SU-DHL-6 (cell line): ENCODE measurements around the gene ZNF710.
"Not testable (repeated sequence)": the region's sequence is repeated elsewhere in the genome, so short reads cannot be mapped to it uniquely, and the experiment has no call there.

Source experiments
- H2AFZ ChIP-seq: fragments of 200-600 bp; sonication (generic); 2 replicates; pipeline ENCODE4 v1.6.1; 2014; ENCODE audit warnings: low read depth, mild to moderate bottlenecking, moderate library complexity, mixed read lengths, antibody characterized with exemption, low read length; ENCODE audit not compliant: severe bottlenecking
- H3F3A ChIP-seq: fragments of 200-600 bp; shearing (Covaris generic); 2 replicates; pipeline ENCODE4 v1.6.0; 2016; ENCODE audit warnings: antibody characterized with exemption, mild to moderate bottlenecking; ENCODE audit not compliant: insufficient read depth
- H3K27ac ChIP-seq: fragments of 200-600 bp; sonication (generic); 2 replicates; pipeline ENCODE4 v1.5.1; 2016; ENCODE audit warnings: low read depth, mild to moderate bottlenecking, low read length, moderate library complexity, mixed read lengths
- H3K27me3 ChIP-seq: fragments of 200-600 bp; sonication (generic), shearing (Covaris generic); 2 replicates; pipeline ENCODE4 v1.6.0; 2014; ENCODE audit warnings: mild to moderate bottlenecking, low read length
- H3K36me3 ChIP-seq: fragments of 200-600 bp; sonication (generic); 2 replicates; pipeline ENCODE4 v1.6.1; 2014; ENCODE audit warnings: mild to moderate bottlenecking, low read length, mixed read lengths
- H3K4me2 ChIP-seq: fragments of 300-600, 200-600 bp; shearing (Covaris generic), sonication (generic); 2 replicates; pipeline ENCODE4 v1.6.0; 2014; ENCODE audit warnings: low read length, low read depth, mild to moderate bottlenecking; ENCODE audit not compliant: poor library complexity, severe bottlenecking
- H3K4me3 ChIP-seq: fragments of 200-600 bp; sonication (generic); 2 replicates; pipeline ENCODE4 v1.5.1; 2014; ENCODE audit warnings: antibody characterized with exemption, low read length, mild to moderate bottlenecking, mixed read lengths; ENCODE audit not compliant: insufficient read depth, poor library complexity, severe bottlenecking
- H3K79me2 ChIP-seq: fragments of 200-600 bp; sonication (generic); 2 replicates; pipeline ENCODE4 v1.6.1; 2014; ENCODE audit warnings: mild to moderate bottlenecking, low read length, moderate library complexity; ENCODE audit not compliant: insufficient read depth
- H3K9ac ChIP-seq: fragments of 200-600 bp; sonication (generic); 2 replicates; pipeline ENCODE4 v1.7.0; 2014; ENCODE audit warnings: mild to moderate bottlenecking, low read length
- H3K9me2 ChIP-seq: fragments of 200-600 bp; sonication (generic); replicated peaks from 2 replicates; pipeline ENCODE4 v1.6.1; 2014; ENCODE audit warnings: low read length; ENCODE audit not compliant: insufficient read depth
- H3K9me3 ChIP-seq: fragments of 200-600 bp; sonication (generic); 2 replicates; pipeline ENCODE4 v1.6.1; 2014; ENCODE audit warnings: low read length, mixed read lengths; ENCODE audit not compliant: insufficient read depth
- H4K20me1 ChIP-seq: fragments of 200-600 bp; sonication (generic); 2 replicates; pipeline ENCODE4 v1.6.1; 2014; ENCODE audit warnings: low read depth, mild to moderate bottlenecking, antibody characterized with exemption, low read length, moderate library complexity, mixed read lengths
- CTCF ChIP-seq: fragments of 200-600 bp; sonication (generic); IDR thresholded peaks from one replicate; pipeline ENCODE4 v1.5.1; 2017; ENCODE audit warnings: antibody characterized with exemption, mild to moderate bottlenecking, low read length, moderate library complexity; ENCODE audit not compliant: insufficient read depth, poor library complexity, severe bottlenecking
- EZH2phosphoT487 ChIP-seq: fragments of 200-600 bp; sonication (generic), shearing (Covaris generic); conservative IDR thresholded peaks from 2 replicates; pipeline ENCODE4 v1.6.1; 2018; ENCODE audit warnings: mild to moderate bottlenecking, antibody characterized with exemption, low read length, moderate library complexity, mixed read lengths

Gene ZNF710

GRCh38 chr15:89975482-89976245 lies 25.5 kb upstream of the ZNF710 start:
- H2AFZ ChIP-seq: no peak overlapping the region
- no peak overlapping the region for H3K27ac ChIP-seq

GRCh38 chr15:89976246-89976600 lies 24.9 kb upstream of the ZNF710 start:
- no peaks in the 10 kb centered on the region for H3K79me2 ChIP-seq
- H3K9me2 ChIP-seq: no peaks in the 10 kb centered on the region
- H4K20me1 ChIP-seq: no peaks in the 10 kb centered on the region
- H3K36me3 ChIP-seq: no peaks in the 10 kb centered on the region
- no peak overlapping the region for H3K9ac ChIP-seq
- H3K27ac ChIP-seq: no peak overlapping the region
- no peak overlapping the region for H3K4me3 ChIP-seq
- H2AFZ ChIP-seq: no peak overlapping the region
- no peaks in the 10 kb centered on the region for H3F3A ChIP-seq
- H3K4me2 ChIP-seq: no peak overlapping the region
- TF ChIP-seq CTCF: no peak
- no peak for TF ChIP-seq EZH2phosphoT487
- no peaks in the 10 kb centered on the region for H3K9me3 ChIP-seq
- H3K27me3 ChIP-seq: no peaks in the 10 kb centered on the region

More at GRCh38 chr15:89975482-89976245, 25.5 kb upstream of the ZNF710 start:
- no peak overlapping the region for H3K4me2 ChIP-seq
- H3K9ac ChIP-seq: no peak overlapping the region
- no peaks in the 10 kb centered on the region for H3K27me3 ChIP-seq
- no peaks in the 10 kb centered on the region for H3K79me2 ChIP-seq
- H4K20me1 ChIP-seq: no peaks in the 10 kb centered on the region
- H3K9me3 ChIP-seq: no peaks in the 10 kb centered on the region
- no peaks in the 10 kb centered on the region for H3K36me3 ChIP-seq
- H3K4me3 ChIP-seq: no peak overlapping the region
- no peaks in the 10 kb centered on the region for H3K9me2 ChIP-seq
- H3F3A ChIP-seq: no peaks in the 10 kb centered on the region
- TF ChIP-seq CTCF (no peak), EZH2phosphoT487 (no peak)

- H3K9ac ChIP-seq, H3F3A ChIP-seq, H3K9me3 ChIP-seq, H4K20me1 ChIP-seq, H3K36me3 ChIP-seq, H3K9me2 ChIP-seq, H3K4me3 ChIP-seq, H3K27me3 ChIP-seq, H3K79me2 ChIP-seq, H3K27ac ChIP-seq, H3K4me2 ChIP-seq, H2AFZ ChIP-seq: not testable (repeated sequence)
These were observed 23.3 kb upstream of the ZNF710 start for GRCh38 chr15:89977836-89978235.

- Histone ChIP-seq H3K9me2 (no peaks in the 10 kb centered on the region), H3K9ac (no peak overlapping the region), H3K79me2 (no peaks in the 10 kb centered on the region), H4K20me1 (no peaks in the 10 kb centered on the region), H3K4me3 (no peak overlapping the region), H3K36me3 (no peaks in the 10 kb centered on the region), H3K4me2 (no peak overlapping the region), H2AFZ (no peak overlapping the region), H3K27ac (no peak overlapping the region), H3K27me3 (no peaks in the 10 kb centered on the region), H3F3A (no peaks in the 10 kb centered on the region), H3K9me3 (no peaks in the 10 kb centered on the region)
- TF ChIP-seq EZH2phosphoT487 (no peak), CTCF (no peak)
These were observed 22.2 kb upstream of the ZNF710 start for GRCh38 chr15:89978914-89979313.
